Endometrial microvascular endothelial cells (primary cell): Measurements from ENCODE around the gene TARS3. TPM values are rescaled to one million over a fixed set of nuclear protein-coding genes. Genes with fewer than 3 reads are reported as not detected.
"Not testable (repeated sequence)": the region's sequence is repeated elsewhere in the genome, so short reads cannot be mapped to it uniquely, and the experiment has no call there.

Experiments used
- in situ Hi-C: cut with HindIII; loops from 2 replicates; pipeline ENCODE4 v1.10.0; 2017; ENCODE audit warnings: low sequenced_read_pairs, low pct_unique_long_range_greater_than_20kb; ENCODE audit errors: inconsistent ontology term
- total RNA-seq: library from RNA; depleted of rRNA; stranded (reverse); fragments of >200 nt; gene quantifications from one replicate; pipeline ENCODE4 v1.2.3, GENCODE V29; 2015; ENCODE audit errors: inconsistent ontology term

TARS3 gene
- total RNA-seq, 1 donor from 2014 or later, result 6.2 TPM

DNA sequence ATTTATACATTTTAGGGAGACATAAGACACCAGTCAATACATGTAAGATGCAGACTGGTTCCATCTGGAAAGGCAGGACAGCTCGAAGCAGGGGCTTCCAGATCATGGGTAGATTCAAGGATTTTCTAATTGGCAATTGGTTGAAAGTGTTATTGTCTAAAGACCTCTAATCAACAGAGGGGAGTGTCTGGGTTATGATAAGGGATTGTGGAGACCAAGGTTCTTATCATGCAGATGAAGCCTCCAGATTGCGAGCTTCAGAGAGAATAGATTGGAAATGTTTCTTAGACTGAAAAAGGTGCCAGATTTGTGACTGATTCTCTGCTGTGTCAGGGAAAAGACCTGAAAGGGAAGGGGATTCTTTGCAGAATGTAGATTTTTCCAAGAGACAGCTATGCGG lies 87.2 kb downstream of the TARS3 start:
- in situ Hi-C loops, result no loop called here

DNA sequence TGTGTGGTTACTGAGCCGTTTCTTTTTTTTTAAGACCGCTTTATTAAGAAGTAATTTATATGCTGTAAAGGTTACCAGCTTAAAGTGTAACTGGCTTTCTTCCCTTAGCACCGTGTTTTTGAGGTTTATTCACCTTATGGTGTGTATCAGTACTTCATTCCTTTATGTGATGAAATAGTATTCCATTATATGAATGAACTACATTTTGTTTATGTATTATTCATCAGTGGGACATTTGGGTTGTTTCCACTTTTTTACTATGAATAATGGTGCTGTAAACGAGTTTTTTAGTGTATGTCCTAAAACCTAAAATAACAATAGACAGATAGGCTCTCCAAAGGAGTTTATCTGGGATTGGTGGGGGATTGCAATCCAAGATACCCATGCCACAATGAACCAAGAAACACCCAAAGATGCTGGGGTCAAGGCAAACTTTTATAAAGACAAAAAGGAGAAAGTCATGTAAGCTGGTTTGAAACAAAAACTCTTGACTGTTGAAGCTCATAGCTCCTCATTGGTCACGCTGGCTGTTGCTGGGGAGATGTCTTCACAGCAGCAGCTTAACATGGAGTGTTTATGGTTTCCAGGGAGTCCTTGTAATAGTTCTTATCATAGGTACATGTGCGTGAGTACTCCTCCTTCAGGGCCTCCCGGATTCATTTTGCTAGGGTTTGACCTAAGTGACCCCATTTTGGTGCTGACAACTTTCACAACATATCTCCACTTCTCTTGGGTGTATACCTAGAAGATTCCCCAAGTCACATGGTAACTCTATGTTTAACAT lies 88.1 kb downstream of the TARS3 start:
- in situ Hi-C loops, result no loop called here

DNA sequence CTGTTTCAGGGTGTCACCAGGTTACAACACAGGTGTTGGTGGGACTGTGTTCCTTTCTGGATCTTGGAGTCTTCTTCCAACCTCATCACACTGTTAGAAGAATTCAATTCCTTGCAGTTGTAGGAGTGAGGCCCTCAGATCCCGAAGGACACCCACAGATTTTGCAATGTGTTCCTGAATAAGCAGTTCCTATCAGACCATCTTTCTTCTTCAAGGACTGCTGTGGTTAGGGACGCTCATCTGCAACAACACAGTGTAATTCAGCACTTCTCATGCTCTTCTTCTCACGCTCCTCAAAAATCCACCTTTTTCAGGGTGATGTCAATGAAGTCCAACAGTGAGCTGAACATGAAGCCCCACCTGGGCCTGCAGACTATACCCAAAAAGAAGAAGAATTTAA lies 90.9 kb downstream of the TARS3 start:
- in situ Hi-C loops, result no loop called here

DNA sequence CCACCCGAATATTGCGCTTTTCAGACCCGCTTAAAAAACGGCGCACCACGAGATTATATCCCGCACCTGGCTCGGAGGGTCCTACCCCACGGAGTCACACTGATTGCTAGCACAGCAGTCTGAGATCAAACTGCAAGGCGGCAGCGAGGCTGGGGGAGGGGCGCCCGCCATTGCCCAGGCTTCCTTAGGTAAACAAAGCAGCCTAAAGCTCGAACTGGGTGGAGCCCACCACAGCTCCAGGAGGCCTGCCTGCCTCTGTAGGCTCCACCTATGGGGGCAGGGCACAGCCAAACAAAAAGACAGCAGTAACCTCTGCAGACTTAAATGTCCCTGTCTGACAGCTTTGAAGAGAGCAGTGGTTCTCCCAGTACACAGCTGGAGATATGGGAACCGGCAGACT lies 97.5 kb downstream of the TARS3 start:
- in situ Hi-C loops, result not testable (repeated sequence)

DNA sequence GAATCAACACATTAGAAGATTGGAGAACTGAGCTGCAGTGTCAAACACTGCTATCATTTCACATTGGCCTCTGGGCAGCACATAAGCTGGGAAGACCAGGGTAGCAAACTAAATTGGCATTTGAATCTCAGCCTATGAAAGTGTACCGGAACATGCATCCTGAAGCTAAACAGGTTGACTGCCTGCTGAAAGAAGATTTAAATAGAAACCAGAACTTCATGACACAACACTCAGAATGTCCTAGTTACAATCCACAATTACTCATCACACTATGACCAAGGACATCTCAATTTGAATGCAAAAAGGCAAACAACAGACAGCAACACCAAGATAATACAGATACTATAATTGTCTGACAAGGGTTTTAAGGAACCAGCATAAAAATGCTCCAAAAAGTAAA lies 98.3 kb downstream of the TARS3 start:
- in situ Hi-C loops, result no loop called here

DNA sequence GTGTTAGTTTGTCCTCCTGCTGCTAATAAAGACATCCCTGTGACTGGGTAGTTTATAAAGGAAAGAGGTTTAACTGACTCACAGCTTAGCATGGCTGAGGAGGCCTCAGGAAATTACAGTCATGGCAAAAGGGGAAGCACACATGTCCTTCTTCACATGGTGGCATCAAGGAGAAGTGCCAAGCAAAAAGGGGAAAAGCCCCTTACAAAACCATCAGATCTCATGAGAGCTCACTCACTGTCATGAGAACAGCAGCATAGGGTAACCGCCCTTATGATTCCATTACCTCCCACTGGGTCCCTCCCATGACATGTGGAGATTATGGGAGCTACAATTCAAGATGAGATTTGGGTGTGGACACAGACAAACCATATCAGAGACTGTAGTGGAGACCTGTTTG lies 99.1 kb downstream of the TARS3 start:
- in situ Hi-C loops, result no loop called here

DNA sequence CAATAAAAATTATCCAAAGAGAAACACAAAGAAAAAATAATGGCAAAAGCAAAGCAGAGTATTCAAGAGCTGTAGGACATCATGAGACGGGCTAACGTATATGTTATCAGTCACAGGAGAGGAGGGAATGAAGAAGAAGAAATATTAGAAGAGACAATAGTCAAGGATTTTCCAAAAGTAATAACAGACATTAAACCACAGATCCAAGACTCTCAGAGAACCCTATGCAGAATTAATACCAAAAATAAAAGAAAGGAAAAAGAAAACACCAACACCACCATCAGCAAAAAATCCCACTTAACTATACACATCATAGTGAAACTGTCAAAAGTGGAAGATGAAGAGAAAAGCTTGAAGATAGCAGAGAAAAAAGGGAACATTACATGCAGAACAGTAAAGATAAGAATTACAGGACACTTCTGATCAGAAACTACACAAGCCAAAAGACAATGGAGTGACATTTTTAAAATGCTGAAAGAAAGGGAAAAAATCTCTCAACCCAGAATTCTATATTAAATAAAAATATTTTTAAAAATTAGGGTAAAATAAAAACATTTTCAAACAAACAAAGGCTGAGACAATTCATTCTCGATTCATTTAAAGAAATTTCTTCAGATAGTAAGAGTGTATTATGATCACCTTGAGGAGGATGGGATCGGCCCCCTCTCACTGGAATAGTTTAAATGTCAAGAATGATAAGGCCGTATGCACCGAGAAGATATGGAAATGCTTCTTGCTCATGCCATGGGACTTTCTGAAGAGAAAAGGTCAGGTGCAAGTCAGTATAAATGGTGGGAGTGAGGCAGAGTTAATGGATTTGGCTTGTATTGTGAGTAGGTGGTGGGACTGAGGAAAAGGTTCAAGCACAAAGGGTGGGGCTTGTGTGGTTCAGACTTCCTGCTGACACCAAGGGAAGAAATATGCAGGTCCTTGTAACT lies 100.6 kb downstream of the TARS3 start:
- in situ Hi-C loops, result no loop called here

DNA sequence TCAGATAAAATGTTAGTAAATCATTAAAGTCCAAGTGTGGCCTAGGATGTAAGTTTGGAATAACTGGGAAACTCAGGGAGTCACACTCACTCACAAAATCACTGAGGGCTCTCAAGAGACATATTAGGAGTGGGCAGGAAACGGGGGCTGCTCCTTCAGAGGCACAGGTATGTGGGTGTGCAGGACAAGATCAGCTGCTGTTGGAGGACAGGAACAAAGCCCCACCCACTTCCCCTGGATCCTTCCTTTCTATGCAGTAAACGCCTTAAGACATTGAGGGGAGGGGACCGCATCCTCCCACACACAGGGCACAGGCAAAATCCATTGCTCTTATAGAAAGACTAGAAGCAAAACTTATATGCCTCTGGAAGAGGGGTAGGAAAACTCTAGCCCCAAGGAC lies 102.3 kb downstream of the TARS3 start:
- in situ Hi-C loops, result no loop called here

DNA sequence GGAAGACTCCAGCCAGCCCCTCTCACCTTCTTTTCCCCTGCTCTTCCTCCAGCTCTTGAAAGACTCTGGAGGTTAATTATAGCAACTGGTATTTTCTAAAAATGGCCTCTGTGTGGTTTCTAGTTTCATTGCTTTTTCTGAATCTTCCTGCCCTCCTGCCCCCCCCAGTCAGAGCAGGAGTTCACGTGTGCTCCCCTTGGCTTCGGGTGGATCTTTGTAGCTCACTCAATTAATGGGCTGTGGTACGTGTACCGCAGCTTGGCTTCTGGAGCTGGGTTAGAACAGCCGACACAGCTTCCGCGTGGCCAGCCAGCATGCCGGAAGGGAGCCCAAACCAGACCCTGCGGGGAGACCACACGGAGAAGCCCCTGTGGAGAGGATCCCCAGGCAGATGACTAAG lies 103.6 kb downstream of the TARS3 start:
- in situ Hi-C loops, result no loop called here

DNA sequence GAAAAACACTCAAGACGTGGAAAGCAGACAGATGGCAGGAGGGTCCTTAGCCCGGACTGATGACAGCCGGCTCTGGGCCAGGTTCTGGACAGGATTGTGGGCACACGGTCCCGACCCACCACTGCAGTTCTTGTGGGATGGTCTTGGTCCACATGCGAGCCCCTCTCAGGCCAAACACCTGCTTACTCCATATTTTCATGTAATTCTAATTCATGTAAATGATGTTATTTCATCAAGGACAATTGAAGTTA lies 104.7 kb downstream of the TARS3 start:
- in situ Hi-C loops, result no loop called here

DNA sequence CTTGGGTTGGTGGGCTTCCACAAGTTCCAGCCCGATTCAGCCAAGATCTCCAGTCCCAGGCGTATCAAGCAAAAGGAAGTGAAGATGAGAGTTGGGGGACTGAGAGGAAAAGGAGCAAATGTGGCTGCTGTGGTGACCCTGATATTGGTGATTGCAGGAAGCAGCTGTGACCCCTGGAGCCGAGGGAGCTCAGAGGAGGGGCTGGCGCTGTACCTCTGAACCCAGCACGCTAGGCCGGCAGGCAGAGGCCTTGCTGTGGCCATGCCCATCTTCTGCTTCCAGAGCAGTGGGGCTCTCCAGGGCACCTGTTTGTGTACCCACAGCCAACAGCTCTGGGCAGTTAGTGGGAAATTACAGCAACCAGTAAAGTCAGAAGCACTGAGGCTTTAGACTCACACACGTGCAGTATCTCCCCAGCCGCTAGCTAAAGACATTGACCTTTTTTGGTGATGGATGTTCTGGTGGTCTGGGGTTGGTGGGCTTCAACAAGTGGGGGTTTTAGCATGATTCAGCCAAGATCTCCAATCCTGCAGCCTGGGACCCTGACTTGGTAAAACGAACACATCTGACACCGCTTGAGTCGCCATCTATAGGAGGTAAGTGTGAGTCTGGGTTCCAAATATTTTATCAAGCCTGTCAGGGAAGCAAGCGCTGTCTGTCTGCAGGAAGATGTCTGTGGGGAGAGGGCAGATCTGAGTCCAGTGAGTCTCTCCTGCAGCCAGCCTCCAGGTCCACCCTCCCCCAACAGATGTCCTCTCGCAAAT lies 105.2 kb downstream of the TARS3 start:
- in situ Hi-C loops, result no loop called here

DNA sequence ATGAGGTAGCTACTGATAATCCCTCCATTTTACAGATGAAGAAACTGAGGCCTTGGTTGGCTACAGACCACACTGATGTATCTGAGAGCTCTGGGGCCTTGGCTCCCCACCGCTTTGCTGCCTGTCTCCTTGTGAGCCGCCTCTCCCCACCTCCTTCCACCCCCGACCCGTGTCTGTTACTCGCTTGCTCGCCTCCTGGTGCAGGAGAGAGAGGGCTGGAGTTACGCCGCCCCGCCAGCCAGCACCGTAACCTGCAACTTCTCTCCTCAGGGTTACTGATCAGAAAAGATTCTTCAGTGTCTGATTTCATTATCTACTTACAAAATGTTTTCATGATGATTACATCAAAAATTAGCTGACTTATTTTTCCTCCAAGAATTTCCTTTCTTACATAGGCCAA lies 106.2 kb downstream of the TARS3 start:
- in situ Hi-C loops, result no loop called here

DNA sequence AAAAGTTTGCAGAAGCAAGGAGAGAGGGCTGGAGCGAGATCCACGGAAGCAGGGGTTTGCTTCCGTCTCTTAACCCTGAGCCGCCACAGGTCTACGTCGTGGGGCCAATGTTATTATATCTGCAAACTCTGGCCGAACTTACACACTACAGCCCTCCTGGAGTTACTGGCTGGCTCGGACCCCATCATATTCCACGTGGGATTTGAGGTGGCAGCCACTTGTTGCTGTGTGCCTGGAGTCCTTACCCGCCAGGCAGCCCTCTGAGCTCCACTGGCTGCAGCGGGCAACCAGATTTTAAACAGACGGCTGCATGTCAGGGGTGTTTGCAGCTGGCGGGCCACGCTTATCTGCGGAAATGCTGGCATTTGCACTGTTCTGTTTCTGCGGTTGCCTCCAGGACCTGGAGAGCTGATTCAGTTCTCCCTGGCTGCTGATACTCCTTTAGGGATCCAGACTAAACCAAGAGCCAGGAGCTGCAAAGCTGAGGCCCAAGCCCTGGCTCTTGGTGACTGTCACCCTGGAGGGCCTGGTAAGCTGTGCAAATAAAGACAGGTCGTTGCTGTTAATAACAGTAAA lies 106.8 kb downstream of the TARS3 start:
- in situ Hi-C loops, result no loop called here

DNA sequence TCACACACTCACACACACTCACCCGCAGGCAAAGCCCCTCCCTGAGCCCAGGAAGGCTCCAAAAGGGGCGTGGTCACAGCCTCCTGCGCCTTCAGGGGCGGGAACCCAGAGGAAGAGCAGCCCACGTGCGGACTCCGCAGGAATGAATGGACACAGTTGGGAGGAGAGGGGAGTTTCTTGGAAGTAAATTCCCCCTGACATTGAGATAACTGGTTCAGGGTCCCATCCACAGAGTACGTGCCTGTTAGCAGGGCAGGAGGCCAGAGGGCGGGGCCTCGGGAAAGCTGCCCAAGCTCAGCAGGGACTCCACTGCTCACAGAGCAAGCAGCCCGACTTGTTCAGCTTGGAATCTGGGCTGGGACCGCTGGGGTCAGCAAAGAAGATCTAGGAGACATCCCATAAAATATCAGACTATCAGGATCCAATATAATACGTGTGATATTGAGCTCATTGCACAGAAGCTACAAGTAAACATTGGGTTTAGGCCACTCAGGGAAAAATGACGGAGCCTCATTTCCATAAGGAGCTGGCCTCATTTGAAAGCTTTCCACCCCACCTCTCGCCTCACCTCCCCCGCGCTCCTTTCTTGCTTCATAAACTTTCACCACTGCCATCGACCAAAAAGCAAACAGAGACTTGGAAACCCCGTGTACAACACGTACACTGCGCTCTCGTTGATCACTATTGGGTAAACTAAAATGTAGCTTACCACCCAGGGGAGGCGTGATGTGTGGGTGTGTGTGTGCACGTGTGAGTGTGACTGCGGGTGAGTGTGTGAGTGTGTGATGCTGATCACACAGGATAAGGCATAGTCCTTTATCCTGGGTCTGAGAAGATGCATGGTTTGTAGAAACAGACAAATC lies 108.1 kb downstream of the TARS3 start:
- in situ Hi-C loops, result no loop called here

DNA sequence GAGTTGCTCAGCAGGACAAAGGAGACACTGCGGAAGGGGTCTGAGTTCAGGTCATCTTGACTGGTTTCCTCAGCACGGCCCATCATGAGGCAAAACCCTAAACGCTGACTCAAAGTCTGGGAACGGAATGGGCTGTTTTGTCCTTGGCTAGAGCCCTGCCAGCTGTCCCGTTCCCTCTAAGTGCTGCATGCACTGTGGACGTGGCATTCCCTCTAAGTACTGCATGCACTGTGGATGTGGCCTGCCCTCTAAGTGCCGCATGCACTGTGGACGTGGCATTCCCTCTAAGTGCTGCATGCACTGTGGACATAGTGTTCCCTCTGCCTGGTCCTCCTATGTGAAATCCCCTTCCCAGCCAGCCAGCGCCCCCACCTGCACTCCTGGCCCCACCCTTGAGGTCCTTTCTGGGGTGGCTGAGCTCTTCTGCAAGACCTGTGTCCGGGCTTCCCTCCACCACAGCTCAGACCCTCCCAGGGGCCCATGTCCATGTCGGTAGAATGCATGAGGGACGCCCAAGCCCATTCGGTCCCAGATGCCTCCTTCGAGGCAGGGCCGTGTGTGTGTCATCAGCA lies 108.8 kb downstream of the TARS3 start:
- in situ Hi-C loops, result no loop called here

DNA sequence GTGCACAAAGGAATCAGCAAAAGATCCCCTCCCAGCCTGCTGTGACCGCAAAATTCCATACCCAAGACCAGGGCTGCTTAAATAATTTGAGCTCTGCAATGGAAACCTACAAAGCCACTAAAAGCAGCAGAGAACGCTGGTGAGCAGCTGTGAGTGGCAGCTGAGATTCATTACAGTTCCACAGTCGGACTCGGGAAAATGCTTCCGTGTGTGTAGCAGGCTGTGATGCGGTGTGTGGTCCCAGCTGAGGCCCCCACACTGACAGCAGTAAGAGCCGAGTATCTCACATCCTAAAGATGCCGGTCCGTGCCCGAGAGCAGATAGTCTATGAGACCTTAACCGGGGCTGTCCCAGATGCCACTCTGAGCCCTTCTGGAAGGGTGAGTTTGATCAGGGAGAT lies 109.5 kb downstream of the TARS3 start:
- in situ Hi-C loops, result no loop called here

DNA sequence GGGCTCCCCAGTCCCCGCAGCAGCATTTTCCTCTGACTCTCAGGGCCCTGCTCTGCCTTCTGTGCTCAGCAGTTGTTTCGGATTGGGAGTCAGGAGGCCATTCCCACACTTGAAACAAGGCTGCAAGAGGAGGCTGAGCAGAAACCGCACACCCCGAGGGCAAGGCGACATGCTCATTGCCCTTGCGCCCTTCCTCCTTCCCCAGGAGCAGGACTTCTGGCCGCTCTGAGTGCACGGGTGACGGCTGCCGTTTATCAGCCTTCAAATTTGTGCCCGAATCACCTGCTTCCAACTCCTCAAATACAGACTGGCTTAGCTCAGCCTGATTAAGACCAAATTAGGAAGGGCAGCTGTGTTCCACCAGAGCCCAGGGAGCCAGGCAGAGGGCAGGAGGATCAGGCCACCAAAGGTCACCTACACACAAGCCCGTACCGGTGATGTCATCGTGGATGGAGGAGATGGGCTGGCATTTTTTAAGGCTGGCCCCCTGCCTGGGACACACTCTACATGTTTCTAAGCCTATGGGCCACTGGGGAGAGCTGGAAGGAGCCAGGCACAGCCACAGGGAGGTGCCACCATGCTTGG lies 110.2 kb downstream of the TARS3 start:
- in situ Hi-C loops, result no loop called here
